GM12878 (cell line): ENCODE data around the gene IQCH. TPM values are rescaled to one million over a fixed set of nuclear protein-coding genes. Genes with fewer than 3 reads are reported as not detected.

Experiments
- BCL11A ChIP-seq: IDR thresholded peaks from 2 replicates; pipeline ENCODE4 v1.6.1; 2011; ENCODE audit warnings: low read depth, low read length
- CEBPZ ChIP-seq: fragments of 150-350 bp; IDR thresholded peaks from 2 replicates; pipeline ENCODE4 v1.6.1; 2016; ENCODE audit warnings: low read depth, low read length
- CREB1 ChIP-seq: IDR thresholded peaks from 2 replicates; pipeline ENCODE4 v1.6.1; 2012; ENCODE audit warnings: low read depth, mild to moderate bottlenecking, inconsistent platforms
- CUX1 ChIP-seq: IDR thresholded peaks from 2 replicates; pipeline ENCODE4 v1.6.1; 2012; ENCODE audit warnings: improper control_type of control experiment, low read depth, low read length; ENCODE audit not compliant: insufficient replicate concordance
- ETV6 ChIP-seq, 2 experiments: fragments of 450-650 bp in 1 of 2; IDR thresholded peaks in 1 of 2; conservative IDR thresholded peaks in 1 of 2; 2 replicates each; pipeline ENCODE4 v1.6.1; 2014; ENCODE audit warnings: antibody characterized with exemption in 1 of 2, borderline replicate concordance in 1 of 2, low read depth in 1 of 2, mild to moderate bottlenecking in 1 of 2, moderate library complexity in 1 of 2
- EZH2 ChIP-seq: IDR thresholded peaks from 2 replicates; pipeline ENCODE4 v1.6.1; 2012; ENCODE audit warnings: low read depth, mild to moderate bottlenecking, control low read depth, inconsistent platforms, low read length, borderline replicate concordance; ENCODE audit not compliant: control insufficient read depth
- IRF4 ChIP-seq: IDR thresholded peaks from 2 replicates; pipeline ENCODE4 v1.6.1; 2011; ENCODE audit warnings: low read depth, low read length
- MLLT1 ChIP-seq: fragments of 450-650 bp; IDR thresholded peaks from 2 replicates; pipeline ENCODE4 v1.6.1; 2016; ENCODE audit warnings: mild to moderate bottlenecking
- PBX3 ChIP-seq: IDR thresholded peaks from 2 replicates; pipeline ENCODE4 v1.6.1; 2011; ENCODE audit warnings: mild to moderate bottlenecking, low read depth, low read length, moderate library complexity; ENCODE audit not compliant: insufficient replicate concordance
- SIN3A ChIP-seq: IDR thresholded peaks from 2 replicates; pipeline ENCODE4 v1.6.1; 2012; ENCODE audit warnings: low read depth, low read length, improper control_type of control experiment
- SMAD1 ChIP-seq: fragments of 450-650 bp; IDR thresholded peaks from 2 replicates; pipeline ENCODE4 v1.6.1; 2018; ENCODE audit warnings: mild to moderate bottlenecking, low read depth; ENCODE audit not compliant: partially characterized antibody
- SMC3 ChIP-seq: IDR thresholded peaks from 2 replicates; pipeline ENCODE4 v1.6.1; 2011; ENCODE audit warnings: low read length, improper control_type of control experiment, borderline replicate concordance
- SRF ChIP-seq, 2 experiments: IDR thresholded peaks; 2 replicates each; pipeline ENCODE4 v1.6.1; 2011; ENCODE audit warnings: low read depth in 2 of 2, low read length in 2 of 2, mild to moderate bottlenecking in 1 of 2, moderate library complexity in 1 of 2
- TARDBP ChIP-seq: IDR thresholded peaks from 2 replicates; pipeline ENCODE4 v1.6.1; 2016; ENCODE audit warnings: borderline replicate concordance
- USF1 ChIP-seq: IDR thresholded peaks from 2 replicates; pipeline ENCODE4 v1.6.1; 2011; ENCODE audit warnings: borderline replicate concordance, low read depth, mild to moderate bottlenecking, moderate library complexity, mixed read lengths, low read length; ENCODE audit not compliant: insufficient read depth; ENCODE audit errors: extremely low read length
- ZSCAN29 ChIP-seq: fragments of 450-650 bp; IDR thresholded peaks from 2 replicates; pipeline ENCODE4 v1.6.1; 2017; ENCODE audit warnings: mild to moderate bottlenecking, moderate library complexity
- polyA plus RNA-seq, 11 experiments: library from polyadenylated mRNA; depleted of rRNA in 4 of 11; unstranded in 6 of 11; stranded (reverse) in 5 of 11; fragments of >200 nt; fragmentation: Nextera tagmentation in 4 of 11; fragmentation: Illumina TruSeq in 1 of 11; extraction: Ambion mirVana in 4 of 11; extraction: Trizol in 1 of 11; gene quantifications; 1 replicate in 1 of 11; 2 replicates in 10 of 11; pipeline versions ENCODE4 v1.2.1 to v1.2.3, GENCODE V29; 2011 to 2016; ENCODE audit warnings: inconsistent platforms in 2 of 11, missing spikeins in 2 of 11, low read depth in 1 of 11
- total RNA-seq, 4 experiments: library from RNA; depleted of rRNA in 3 of 4; stranded (reverse); fragments of >200 nt in 3 of 4; fragmentation: Illumina TruSeq in 1 of 4; extraction: Trizol in 1 of 4; gene quantifications; 2 replicates each; pipeline versions ENCODE4 v1.2.1 to v1.2.3, GENCODE V29; 2013 to 2021

The IQCH gene
- total and polyA plus RNA-seq, 10 of the 15 experiments (the other 5 are each of a cell fraction or from before 2014, with no cell fraction given), result 0.29 to 1.3 (median 0.99) TPM

GRCh38 chr15:67521029-67521782 is 266.6 kb downstream of the IQCH start, which contains the start of gene C15orf61 (continued):
- TF ChIP-seq CUX1 (no peak), USF1 (peak; percentile 91), TARDBP (no peak), ETV6 (conservative IDR thresholded peaks at IDR 0.05 in 1 of 2, IDR thresholded peaks at IDR 0.05 in 1 of 2; ENCODE audit: borderline replicate concordance in 1 of 2, low read depth in 1 of 2) (no peak), SIN3A (no peak; the same call in 1 of the 2 replicates), CEBPZ (no peak), BCL11A (no peak), PBX3 (peak; percentile 15), CREB1 (0 out of 2 replicates have a peak, but pooled peaks have one; percentile 29), IRF4 (no peak), EZH2 (no peak), SMC3 (no peak), ZSCAN29 (no peak), SRF (IDR thresholded peaks at IDR 0.05; ENCODE audit: low read depth in 2 of 2, low read length in 2 of 2) (no peak), MLLT1 (no peak), SMAD1 (peak; percentile 43)
